Neural cell (in vitro differentiated cells): ENCODE data around the gene ERBB4.

Experiments
- EP300 ChIP-seq: fragments of 450-650 bp; conservative IDR thresholded peaks from 2 replicates; pipeline ENCODE4 v1.6.1; 2014; ENCODE audit warnings: antibody characterized with exemption, mild to moderate bottlenecking, moderate library complexity; ENCODE audit not compliant: poor library complexity, severe bottlenecking
- EZH2 ChIP-seq: fragments of 200-600, 300-800 bp; shearing (Covaris generic), sonication (generic); IDR thresholded peaks from 2 replicates; pipeline ENCODE4 v1.6.1; 2014; ENCODE audit warnings: antibody characterized with exemption, low read length, borderline replicate concordance, mild to moderate bottlenecking; ENCODE audit not compliant: insufficient read depth, poor library complexity, severe bottlenecking
- MXI1 ChIP-seq: fragments of 450-650 bp; conservative IDR thresholded peaks from 2 replicates; pipeline ENCODE4 v1.6.1; 2014; ENCODE audit warnings: antibody characterized with exemption, mild to moderate bottlenecking; ENCODE audit not compliant: poor library complexity, severe bottlenecking
- POLR2AphosphoS5 ChIP-seq: IDR thresholded peaks from 2 replicates; pipeline ENCODE4 v1.6.1; 2012
- RAD21 ChIP-seq: fragments of 450-650 bp; conservative IDR thresholded peaks from 2 replicates; pipeline ENCODE4 v1.6.1; 2014; ENCODE audit warnings: antibody characterized with exemption, mild to moderate bottlenecking, moderate library complexity
- SMC3 ChIP-seq: fragments of 450-650 bp; conservative IDR thresholded peaks from 2 replicates; pipeline ENCODE4 v1.6.1; 2014; ENCODE audit warnings: antibody characterized with exemption, mild to moderate bottlenecking, moderate library complexity; ENCODE audit not compliant: poor library complexity
- TAF1 ChIP-seq: IDR thresholded peaks from 2 replicates; pipeline ENCODE4 v1.6.1; 2012; ENCODE audit warnings: low read depth
- TF ChIP-seq, protein P1 (sequence below): fragments of 450-650 bp; IDR thresholded peaks from 2 replicates; pipeline ENCODE4 v1.5.1; 2014; ENCODE audit warnings: antibody characterized with exemption, mild to moderate bottlenecking, moderate library complexity; ENCODE audit not compliant: poor library complexity, severe bottlenecking
- TF ChIP-seq, protein P2 (sequence below): IDR thresholded peaks from 2 replicates; pipeline ENCODE4 v1.6.1; 2012; ENCODE audit warnings: borderline replicate concordance

DNA sequence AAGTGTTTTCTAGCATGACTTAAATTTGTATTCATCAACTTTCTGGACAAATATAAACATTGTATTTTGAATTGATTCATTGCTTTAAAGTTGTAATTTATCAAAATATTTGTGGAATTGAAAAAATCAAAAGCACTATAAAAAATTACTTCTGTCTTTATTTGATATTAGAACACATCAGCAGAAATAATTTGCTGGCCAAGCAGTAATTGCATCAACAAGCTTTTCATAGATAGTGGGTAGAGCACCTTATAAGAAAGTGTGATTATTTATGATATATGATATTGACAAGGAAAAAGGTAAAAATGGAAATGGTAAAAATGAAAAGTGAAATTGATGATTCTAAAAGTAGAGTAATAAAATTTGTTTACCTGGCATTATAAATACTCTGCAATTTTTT is 1121.1 kb downstream of the ERBB4 start:
- TF ChIP-seq, protein P1, sequence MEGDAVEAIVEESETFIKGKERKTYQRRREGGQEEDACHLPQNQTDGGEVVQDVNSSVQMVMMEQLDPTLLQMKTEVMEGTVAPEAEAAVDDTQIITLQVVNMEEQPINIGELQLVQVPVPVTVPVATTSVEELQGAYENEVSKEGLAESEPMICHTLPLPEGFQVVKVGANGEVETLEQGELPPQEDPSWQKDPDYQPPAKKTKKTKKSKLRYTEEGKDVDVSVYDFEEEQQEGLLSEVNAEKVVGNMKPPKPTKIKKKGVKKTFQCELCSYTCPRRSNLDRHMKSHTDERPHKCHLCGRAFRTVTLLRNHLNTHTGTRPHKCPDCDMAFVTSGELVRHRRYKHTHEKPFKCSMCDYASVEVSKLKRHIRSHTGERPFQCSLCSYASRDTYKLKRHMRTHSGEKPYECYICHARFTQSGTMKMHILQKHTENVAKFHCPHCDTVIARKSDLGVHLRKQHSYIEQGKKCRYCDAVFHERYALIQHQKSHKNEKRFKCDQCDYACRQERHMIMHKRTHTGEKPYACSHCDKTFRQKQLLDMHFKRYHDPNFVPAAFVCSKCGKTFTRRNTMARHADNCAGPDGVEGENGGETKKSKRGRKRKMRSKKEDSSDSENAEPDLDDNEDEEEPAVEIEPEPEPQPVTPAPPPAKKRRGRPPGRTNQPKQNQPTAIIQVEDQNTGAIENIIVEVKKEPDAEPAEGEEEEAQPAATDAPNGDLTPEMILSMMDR: no peak
- no peak for TF ChIP-seq EP300
- TF ChIP-seq SMC3: no peak
- TF ChIP-seq POLR2AphosphoS5: no peak
- TF ChIP-seq, protein P2, sequence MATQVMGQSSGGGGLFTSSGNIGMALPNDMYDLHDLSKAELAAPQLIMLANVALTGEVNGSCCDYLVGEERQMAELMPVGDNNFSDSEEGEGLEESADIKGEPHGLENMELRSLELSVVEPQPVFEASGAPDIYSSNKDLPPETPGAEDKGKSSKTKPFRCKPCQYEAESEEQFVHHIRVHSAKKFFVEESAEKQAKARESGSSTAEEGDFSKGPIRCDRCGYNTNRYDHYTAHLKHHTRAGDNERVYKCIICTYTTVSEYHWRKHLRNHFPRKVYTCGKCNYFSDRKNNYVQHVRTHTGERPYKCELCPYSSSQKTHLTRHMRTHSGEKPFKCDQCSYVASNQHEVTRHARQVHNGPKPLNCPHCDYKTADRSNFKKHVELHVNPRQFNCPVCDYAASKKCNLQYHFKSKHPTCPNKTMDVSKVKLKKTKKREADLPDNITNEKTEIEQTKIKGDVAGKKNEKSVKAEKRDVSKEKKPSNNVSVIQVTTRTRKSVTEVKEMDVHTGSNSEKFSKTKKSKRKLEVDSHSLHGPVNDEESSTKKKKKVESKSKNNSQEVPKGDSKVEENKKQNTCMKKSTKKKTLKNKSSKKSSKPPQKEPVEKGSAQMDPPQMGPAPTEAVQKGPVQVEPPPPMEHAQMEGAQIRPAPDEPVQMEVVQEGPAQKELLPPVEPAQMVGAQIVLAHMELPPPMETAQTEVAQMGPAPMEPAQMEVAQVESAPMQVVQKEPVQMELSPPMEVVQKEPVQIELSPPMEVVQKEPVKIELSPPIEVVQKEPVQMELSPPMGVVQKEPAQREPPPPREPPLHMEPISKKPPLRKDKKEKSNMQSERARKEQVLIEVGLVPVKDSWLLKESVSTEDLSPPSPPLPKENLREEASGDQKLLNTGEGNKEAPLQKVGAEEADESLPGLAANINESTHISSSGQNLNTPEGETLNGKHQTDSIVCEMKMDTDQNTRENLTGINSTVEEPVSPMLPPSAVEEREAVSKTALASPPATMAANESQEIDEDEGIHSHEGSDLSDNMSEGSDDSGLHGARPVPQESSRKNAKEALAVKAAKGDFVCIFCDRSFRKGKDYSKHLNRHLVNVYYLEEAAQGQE: no peak
- no peak for TF ChIP-seq MXI1
- TF ChIP-seq TAF1: no peak
- TF ChIP-seq EZH2: no peak
- no peak for TF ChIP-seq RAD21
